Activated CD4-positive, alpha-beta T cell treated with anti-CD3 and anti-CD28 coated beads for 24 hours (primary cell): ENCODE results near the gene OR8U1.
"Not testable (repeated sequence)": the region's sequence is repeated elsewhere in the genome, so short reads cannot be mapped to it uniquely, and the experiment has no call there.

Source experiments
- DNase-seq, 2 donors: peaks; one replicate each; pipeline ENCODE4 v3.0.0-alpha.2; 2020; ENCODE audit warnings: low read depth in 2 of 2

OR8U1 gene

GRCh38 chr11:56375324-56375723 lies at the start of gene OR8U1:
Gene OR8U1 (plus strand): TSS chr11:56375624. CDS start chr11:56375624, 0 bp downstream.
- DNase-seq = no peak

DNA sequence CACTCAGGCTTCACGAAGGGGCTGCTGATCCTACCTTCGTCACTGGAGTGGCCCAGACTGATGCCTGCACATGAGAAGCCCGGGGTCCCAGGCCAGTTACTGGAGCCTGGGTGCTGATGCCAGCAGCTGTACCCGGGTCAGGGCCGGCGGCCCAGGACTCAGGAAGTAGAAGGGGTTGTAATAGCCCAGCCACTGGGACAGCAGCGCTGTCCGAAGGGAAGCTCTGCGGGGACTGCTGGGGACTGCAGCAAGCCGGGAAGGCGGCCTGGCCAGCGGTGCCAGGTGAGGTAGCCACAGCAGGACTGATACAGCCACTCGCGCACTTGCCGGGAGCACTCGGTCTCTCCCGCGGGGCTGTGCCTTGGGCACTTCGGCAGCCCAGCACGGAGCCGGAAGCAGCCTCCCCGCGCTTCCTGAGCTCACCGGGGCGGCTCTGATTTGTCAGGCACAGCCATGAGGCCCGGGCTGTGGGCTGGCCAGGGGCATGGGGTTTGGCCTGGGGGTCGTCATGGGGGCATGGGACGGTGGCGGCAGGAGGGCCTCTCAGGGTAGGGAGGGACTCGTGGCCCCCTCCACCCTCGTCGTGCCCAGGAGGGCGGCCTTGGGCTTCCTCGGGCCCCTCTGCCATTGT lies 43.4 kb upstream of the OR8U1 start:
- no peak for DNase-seq

- DNase-seq = no peak
These were observed 42.3 kb upstream of the OR8U1 start for GRCh38 chr11:56333156-56333555.

- no peak for DNase-seq
These were observed 35.1 kb upstream of the OR8U1 start for GRCh38 chr11:56340289-56340688.

DNA sequence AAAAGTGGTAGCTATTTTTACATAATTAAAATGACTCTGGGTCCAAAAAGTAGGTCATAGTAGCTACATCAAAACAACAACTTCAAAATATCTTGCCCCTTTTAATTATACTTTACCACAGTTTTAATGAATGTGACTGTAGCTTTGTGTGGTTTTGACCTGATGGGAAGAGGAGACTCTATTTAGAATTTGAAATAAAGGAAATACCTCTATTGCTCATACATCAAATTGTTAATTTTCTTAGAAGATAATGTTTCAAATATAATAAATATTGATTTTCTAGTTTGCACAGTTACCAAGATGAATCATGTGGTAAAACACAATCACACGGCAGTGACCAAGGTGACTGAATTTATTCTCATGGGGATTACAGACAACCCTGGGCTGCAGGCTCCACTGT lies 29.7 kb upstream of the OR8U1 start, which contains the start of gene OR8K1:
Gene OR8K1 (plus strand): TSS at position 301 of the 400 bp plus-strand sequence. CDS start 0 bp downstream, at position 301.
- DNase-seq = no peak

DNA sequence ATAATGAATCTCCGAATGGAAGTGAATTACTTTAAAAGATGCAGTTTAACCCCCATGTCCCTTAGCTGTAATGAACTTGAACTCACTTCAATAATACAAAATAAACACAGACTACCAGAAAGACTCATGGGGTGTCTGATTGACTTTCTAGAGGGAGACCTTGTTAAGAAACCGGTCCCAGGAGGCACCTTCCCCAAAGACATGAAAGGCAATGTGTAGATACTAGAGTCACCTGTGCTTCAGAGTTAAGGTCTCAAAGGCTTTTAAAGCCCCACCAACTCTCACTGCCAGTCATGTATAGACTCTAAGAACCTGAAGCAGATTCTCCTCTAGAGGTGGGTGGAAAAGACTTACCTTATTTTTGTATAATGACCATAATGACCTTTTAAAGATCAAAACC lies 21.4 kb upstream of the OR8U1 start, which contains the start of gene OR8J1:
Gene OR8J1 (plus strand): TSS at position 301 of the 400 bp plus-strand sequence. CDS start 5,956 bp downstream, outside the sequence.
- no peak for DNase-seq

GRCh38 chr11:56380120-56380519 lies 4.7 kb downstream of the OR8U1 start:
- no peak for DNase-seq

- DNase-seq = no peak
These were observed 19.0 kb downstream of the OR8U1 start for GRCh38 chr11:56394381-56394780.

GRCh38 chr11:56396047-56396446 lies 20.6 kb downstream of the OR8U1 start:
- no peak for DNase-seq

DNA sequence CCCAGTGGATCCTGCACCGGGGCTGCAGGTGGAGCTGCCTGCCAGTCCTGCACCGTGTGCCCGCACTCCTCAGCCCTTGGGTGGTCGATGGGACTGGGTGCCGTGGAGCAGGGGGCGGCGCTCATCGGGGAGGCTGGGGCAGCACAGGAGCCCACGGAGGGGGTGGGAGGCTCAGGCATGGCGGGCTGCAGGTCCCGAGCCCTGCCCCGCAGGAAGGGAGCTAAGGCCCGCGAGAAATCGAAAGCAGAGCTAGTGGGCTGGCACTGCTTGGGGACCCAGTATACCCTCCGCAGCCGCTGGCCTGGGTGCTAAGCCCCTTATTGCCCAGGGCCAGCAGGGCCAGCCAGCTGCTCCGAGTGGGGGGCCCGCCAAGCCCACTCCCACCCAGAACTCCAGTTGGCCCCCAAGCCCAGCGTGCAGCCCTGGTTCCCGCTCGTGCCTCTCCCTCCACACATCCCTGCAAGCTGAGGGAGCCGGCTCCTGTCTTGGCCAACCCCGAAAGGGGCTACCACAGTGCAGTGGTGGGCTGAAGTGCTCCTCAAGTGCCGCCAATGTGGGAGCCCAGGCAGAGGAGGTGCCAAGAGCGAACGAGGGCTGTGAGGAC lies 26.5 kb downstream of the OR8U1 start:
- not testable (repeated sequence) for DNase-seq

- DNase-seq = no peak
These were observed 29.0 kb downstream of the OR8U1 start for GRCh38 chr11:56404393-56404792.

DNA sequence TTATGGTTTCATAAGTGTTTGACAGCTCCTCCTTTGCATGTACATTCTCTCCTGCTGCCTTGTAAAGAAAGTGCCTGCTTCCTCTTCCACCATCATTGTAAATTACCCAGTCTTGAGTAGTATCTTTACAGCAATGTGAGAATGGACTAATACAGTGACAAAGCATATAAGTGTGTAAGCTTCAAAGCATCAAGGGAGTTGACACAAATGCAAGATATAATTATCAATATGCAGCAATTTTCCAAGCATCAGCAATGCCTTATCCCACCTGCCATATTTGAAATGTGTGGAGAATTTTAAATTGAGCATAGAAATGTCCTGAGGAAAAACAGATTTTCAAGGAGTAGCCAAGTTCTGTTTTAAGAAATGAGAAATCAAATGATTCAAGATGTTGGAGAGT lies 35.4 kb downstream of the OR8U1 start:
- no peak for DNase-seq

- no peak for DNase-seq
These were observed 37.0 kb downstream of the OR8U1 start, which contains the start of gene OR5AL1 for GRCh38 chr11:56412396-56412795. Gene OR5AL1 (plus strand): TSS chr11:56412696.
